OCI-LY1 (cell line): Measurements from ENCODE around the gene CAMTA1.

Experiments
- CTCF ChIP-seq: fragments of 200-600 bp; sonication (generic), shearing (Covaris generic); IDR thresholded peaks from 2 replicates; pipeline ENCODE4 v1.5.1; 2017; ENCODE audit warnings: mild to moderate bottlenecking, antibody characterized with exemption, low read length, moderate library complexity, mixed read lengths
- EZH2 ChIP-seq: fragments of 200-600 bp; sonication (generic), shearing (Covaris generic); IDR thresholded peaks from 2 replicates; pipeline ENCODE4 v1.8.0; 2017; ENCODE audit warnings: borderline replicate concordance, mixed run types, mild to moderate bottlenecking, antibody characterized with exemption, low read length, moderate library complexity, mixed read lengths

GRCh38 chr1:7584643-7585042 is 799.4 kb downstream of the CAMTA1 start:
- TF ChIP-seq EZH2 = no peak
- TF ChIP-seq CTCF = no peak
